Sciatic nerve (tissue), 2 donors: ENCODE data around the gene LRRC63. TPM values are rescaled to one million over a fixed set of nuclear protein-coding genes. Genes with fewer than 3 reads are reported as not detected.
"Not testable (repeated sequence)": the region's sequence is repeated elsewhere in the genome, so short reads cannot be mapped to it uniquely, and the experiment has no call there.

Experiments used
- ATAC-seq: fragments of 200-7000 bp; cut with Tn5 transposase; one replicate; pipeline ENCODE4 v1.9.1; 2020; ENCODE audit warnings: mild to moderate bottlenecking, moderate library complexity
- DNase-seq: peaks from one replicate; pipeline ENCODE4 v3.0.0-alpha.2; 2020; ENCODE audit warnings: low spot score
- intact Hi-C: fragments of 100-400 bp; cut with DNase I; formaldehyde crosslinking; loops from one replicate; pipeline ENCODE4 v1.14.2; 2022
- total RNA-seq: library from RNA; stranded (reverse); fragmentation: NEBNext Ultra II Directional; extraction: Animal tissue kit (Norgen Biotek cat#: 25700); gene quantifications from one replicate; pipeline ENCODE4 v1.2.1, GENCODE V29; 2021
- donor health status: DM: no; HTN: no; CAD: no.
- donor health status: DM: no; HTN: no; CAD: no.

Gene LRRC63
- total RNA-seq: 0.49 TPM

DNA sequence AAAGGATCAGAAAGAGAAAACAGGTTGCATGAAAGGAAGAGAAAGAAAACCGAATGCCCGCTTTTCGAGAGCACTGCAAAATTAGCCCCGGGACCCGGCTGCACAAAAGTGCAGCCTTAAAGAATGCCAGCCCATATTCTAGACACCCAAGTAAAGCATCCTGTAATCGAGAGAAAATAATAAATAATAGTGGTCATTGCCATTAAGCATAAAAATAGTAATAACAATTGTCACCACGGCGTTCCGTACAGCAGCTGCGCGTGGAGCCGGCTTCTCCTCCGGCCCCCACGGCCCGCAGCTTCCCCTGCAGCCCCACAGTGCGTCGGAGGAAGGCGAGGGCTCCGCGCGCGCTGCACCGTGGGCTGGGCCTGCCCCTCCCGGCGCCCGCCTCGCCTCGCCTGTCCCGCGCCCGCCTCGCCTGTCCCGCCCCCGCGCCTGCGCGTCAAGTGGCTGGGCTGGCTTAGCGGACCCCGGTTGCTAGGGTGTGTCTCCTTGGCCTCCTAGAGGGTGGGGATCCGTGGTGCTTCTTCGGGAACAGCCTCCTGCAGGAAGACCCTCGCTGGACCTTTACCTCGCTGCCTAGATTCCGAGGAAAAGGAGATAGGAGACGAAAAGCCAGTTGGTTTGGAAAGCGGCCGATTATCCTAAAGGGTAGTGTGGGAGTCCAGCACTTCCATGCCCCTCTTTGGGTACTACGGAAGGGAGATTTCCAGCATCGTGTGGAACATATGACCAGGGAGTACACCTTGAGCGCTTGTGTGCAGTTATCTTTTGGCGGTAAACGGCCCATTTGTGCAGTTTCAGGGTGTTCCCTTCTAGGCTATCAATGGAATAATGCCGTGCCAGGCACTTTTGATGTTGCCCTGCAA lies at the start of gene LRRC63:
Gene LRRC63 (plus strand): TSS at position 446 of the 869 bp plus-strand sequence. CDS start 1,107 bp downstream, outside the sequence.
- DNase-seq (peak; percentile 80), ATAC-seq (peak; percentile 98)
- intact Hi-C loops: no loop called here

DNA sequence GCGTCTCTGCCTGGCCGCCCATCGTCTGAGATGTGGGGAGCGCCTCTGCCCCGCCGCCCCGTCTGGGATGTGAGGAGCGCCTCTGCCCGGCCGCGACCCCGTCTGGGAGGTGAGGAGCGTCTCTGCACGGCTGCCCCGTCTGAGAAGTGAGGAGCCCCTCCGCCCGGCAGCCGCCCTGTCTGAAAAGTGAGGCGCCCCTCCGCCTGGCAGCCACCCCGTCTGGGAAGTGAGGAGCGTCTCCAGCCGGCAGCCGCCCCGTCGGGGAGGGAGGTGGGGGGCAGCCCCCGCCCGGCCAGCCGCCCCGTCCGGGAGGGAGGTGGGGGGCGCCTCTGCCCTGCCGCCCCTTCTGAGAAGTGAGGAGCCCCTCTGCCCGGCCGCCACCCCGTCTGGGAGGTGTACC lies 49.0 kb upstream of the LRRC63 start:
- intact Hi-C loops, DNase-seq, ATAC-seq: not testable (repeated sequence)

- DNase-seq: no peak
- intact Hi-C loops: no loop called here
- no peak for ATAC-seq
Observed at GRCh38 chr13:46164661-46165060, 47.1 kb upstream of the LRRC63 start.

DNA sequence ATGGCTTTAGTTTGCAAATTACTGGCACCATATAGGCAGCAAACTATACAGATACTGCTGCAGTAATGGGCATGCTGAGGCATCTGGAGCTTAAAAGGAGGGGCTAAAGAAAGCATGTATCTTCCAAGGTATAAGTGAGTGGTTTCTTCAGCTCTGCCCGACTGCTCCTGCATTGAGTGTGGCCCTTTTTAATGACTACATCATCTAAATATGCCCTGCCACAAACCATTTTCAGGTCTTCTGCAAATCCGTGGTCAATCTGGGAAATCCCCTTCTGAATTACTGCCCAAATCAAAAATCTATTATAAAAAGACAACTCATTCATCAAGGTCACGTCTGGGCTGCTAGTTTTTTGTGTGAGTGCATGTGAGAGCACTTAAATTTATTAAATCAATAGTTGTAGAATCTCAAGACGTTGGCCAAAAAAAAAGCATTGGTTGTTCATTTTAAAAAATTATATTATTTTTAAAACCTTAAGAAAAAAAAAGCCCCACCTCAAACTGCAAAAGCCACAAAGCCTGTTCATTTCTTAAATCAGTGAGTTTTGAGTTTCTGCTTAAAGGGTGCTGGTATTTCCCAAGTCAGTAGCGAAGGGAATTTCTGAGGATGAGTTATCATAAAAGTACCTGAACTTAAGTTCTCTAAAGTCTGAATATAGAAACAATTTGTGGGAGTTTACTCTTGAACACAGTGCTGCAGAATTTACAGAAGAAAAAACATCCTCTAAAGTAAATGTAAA lies 46.1 kb upstream of the LRRC63 start:
- DNase-seq: no peak
- ATAC-seq: no peak
- intact Hi-C loops: no loop called here

- intact Hi-C loops: no loop called here
- no peak for DNase-seq
- ATAC-seq: no peak
Observed at GRCh38 chr13:46166224-46166584, 45.5 kb upstream of the LRRC63 start.

- ATAC-seq (no peak), DNase-seq (no peak)
- intact Hi-C loops: no loop called here
Observed at GRCh38 chr13:46166947-46167610, 44.6 kb upstream of the LRRC63 start.

GRCh38 chr13:46168341-46168740 lies 43.4 kb upstream of the LRRC63 start:
- intact Hi-C loops: no loop called here
- peak; percentile 82 for ATAC-seq
- DNase-seq: no peak

DNA sequence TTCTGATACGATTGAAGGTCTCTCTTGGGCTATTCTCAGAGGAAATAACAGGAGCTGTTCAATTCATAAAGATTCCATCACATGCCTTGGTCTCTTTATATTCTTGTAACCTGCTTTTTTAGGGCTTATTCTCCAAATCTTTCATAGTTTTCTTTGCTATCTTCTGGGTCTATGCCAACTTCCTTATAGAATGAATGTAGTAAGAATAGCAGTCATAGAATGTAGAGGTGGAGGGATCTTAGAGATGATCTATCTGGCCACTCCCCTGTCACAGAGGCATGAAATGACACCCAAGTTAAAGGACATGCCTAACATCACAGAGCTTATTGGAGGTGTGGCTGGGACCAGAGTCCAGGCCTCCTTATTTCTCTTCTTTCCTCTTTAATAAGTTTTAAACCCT lies 42.9 kb upstream of the LRRC63 start:
- DNase-seq (no peak), ATAC-seq (no peak)
- intact Hi-C loops: no loop called here

DNA sequence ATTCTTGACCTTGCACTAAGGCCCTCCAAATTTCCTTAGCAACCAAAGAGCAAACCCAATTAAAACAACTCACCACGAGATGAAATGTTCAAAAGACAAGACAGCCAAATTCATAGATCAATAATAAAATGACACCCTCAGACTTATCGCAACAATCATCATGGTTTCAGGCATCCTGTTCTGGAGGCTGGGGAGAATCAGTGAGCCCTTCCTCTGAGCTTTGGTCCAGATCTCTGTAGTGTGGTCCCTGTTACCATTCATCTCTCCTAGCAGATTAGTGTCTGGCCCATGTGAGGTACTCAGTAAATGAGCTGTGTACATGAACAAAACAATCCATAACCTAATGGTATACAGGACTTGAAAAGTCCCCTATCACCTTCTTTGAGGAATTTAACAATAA lies 42.0 kb upstream of the LRRC63 start:
- no peak for ATAC-seq
- intact Hi-C loops: no loop called here
- no peak for DNase-seq

- ATAC-seq (no peak), DNase-seq (no peak)
- intact Hi-C loops: no loop called here
Observed at GRCh38 chr13:46170268-46170667, 41.5 kb upstream of the LRRC63 start.

- ATAC-seq (peak; percentile 51), DNase-seq (no peak)
- intact Hi-C loops: no loop called here
Observed at GRCh38 chr13:46170687-46171086, 41.0 kb upstream of the LRRC63 start.

GRCh38 chr13:46171217-46171616 lies 40.5 kb upstream of the LRRC63 start:
- no peak for DNase-seq
- ATAC-seq: no peak
- intact Hi-C loops: no loop called here

DNA sequence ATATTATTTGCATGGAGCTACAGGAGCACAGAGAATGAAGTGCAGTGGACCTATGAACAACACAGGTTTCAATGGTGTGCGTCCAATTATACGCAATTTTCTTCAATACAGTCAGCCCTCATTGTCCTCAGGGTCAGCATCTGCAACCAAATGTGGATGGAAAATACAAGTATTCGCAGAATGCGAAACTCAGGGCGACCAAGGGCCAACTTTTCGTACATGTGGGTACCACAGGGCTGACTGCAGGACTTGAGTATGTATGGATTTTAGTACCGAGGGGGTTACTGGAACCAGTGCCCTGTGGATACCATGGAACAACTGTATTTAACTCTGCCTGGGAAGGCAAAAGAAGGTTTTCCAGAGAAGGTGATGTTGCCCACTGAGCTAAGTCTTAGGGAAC lies 40.0 kb upstream of the LRRC63 start:
- intact Hi-C loops: no loop called here
- DNase-seq: no peak

DNA sequence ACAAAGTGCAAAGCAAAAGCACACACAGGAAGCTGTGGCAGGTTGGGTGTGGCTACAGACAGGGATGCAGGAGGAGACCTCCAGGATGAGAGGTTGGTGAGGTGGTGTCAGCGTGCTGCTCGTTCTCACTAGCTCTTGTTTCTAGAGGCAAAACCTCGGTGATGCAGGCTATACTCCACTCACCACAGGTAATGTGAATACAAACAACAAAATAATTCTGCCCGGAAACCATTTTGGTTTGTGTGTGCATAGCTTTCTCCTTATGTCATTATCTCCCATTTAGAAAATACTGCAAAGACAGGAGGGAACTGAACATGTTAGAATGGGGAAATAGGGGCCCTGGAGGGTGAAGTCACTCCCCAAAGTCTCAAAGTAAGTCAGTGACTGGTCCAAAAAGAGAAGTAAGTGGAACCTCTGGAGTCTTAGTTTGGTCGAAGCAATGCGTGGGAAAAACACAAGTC lies 39.2 kb upstream of the LRRC63 start:
- intact Hi-C loops: no loop called here
- peak; percentile 48 for ATAC-seq
- DNase-seq: no peak

More for the DNA sequence above, 40.0 kb upstream of the LRRC63 start:
- no peak for ATAC-seq

GRCh38 chr13:46173656-46174055 lies 38.1 kb upstream of the LRRC63 start:
- ATAC-seq (no peak), DNase-seq (no peak)
- intact Hi-C loops: no loop called here

DNA sequence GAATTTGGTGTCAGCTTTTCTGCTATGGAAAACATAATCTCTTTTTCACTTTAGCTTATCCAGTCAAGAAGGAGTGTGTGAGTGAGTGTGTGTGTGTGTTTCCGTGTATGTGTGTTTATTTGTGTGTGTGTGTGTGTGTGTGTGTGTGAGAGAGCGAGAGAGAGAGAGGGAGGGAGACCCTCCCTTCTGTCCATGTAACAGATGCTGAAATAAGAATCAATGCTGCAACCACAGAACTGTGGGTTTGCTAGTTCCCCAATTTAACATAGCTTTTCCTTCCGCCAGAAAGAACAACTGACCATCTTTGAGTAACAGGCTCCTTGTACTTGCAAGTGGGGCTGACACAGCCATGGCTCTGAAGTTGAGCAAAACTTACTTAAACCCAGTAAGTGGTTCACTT lies 35.0 kb upstream of the LRRC63 start:
- DNase-seq (no peak), ATAC-seq (peak; percentile 75)
- intact Hi-C loops: no loop called here

DNA sequence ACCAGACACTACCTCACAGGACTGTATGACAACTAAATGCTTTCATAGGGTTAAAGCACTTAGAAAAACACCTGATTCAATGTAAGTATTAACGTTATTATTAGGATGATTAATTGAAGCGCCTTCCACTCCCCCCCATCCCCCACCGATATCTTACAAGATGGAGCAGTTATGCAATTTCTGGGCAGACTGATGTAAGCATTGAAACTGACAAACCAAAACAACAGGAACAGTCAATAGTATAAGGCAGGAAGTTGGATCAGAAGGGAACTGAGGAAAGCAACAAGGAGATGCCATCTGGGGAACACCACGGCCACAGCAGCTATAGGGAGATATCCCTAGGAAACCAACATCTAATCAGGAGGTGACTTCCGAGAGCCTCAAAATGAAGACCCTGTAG lies 33.6 kb upstream of the LRRC63 start:
- ATAC-seq: peak; percentile 29
- no peak for DNase-seq
- intact Hi-C loops: no loop called here

GRCh38 chr13:46178821-46179220 lies 32.9 kb upstream of the LRRC63 start:
- no peak for ATAC-seq
- no peak for DNase-seq
- intact Hi-C loops: no loop called here

GRCh38 chr13:46179491-46179908 lies 32.2 kb upstream of the LRRC63 start:
- intact Hi-C loops: no loop called here
- no peak for DNase-seq
- no peak for ATAC-seq
